Measurements from ENCODE around the gene ANKRD11.

- TF ChIP-seq CTCF (IDR thresholded peaks at IDR 0.05) (no peak), POLR2A (IDR thresholded peaks at IDR 0.05) (no peak)
These were observed 236.6 kb downstream of the ANKRD11 start for GRCh38 chr16:89253548-89254287.
